ENCODE measurements around the gene SAMD4A.

DNA sequence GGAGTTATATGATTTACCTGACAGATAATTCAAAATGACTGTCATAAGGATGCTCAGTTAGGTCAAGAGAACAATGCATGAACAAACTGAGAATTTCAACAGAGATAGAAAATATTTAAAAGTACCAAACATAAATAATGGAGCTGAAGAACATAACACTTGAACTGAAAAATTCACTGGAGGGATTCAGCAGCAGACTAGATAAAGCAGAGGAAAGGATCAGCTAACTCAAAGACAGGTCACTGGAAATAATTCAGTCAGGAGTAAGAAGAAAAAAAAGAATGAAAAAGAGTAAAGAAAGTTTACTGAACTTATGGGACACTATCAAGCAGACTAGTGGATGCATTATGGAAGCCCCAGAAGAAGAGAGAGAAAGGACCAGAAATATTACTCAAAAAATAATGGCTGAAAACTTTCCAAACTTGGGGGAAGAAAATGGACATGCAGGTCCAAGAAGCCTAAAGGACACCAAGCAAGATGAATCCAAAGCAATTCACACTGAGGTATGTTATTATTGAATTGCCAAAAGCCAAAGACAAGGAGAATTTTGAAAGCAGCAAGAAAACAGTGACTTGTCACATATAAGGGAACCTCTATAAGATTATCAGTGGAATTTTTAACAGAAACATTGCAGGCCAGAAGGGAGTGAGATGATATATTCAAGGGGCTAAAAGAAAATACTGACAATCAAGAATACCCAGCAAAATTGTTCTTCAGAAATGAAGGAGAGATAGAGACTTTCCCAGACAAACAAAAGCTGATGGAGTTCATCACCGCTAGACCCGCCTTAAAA lies 257.0 kb downstream of the SAMD4A start:
- no peak for TF ChIP-seq POLR2AphosphoS5 (IDR thresholded peaks at IDR 0.05)
- TF ChIP-seq, protein P1, sequence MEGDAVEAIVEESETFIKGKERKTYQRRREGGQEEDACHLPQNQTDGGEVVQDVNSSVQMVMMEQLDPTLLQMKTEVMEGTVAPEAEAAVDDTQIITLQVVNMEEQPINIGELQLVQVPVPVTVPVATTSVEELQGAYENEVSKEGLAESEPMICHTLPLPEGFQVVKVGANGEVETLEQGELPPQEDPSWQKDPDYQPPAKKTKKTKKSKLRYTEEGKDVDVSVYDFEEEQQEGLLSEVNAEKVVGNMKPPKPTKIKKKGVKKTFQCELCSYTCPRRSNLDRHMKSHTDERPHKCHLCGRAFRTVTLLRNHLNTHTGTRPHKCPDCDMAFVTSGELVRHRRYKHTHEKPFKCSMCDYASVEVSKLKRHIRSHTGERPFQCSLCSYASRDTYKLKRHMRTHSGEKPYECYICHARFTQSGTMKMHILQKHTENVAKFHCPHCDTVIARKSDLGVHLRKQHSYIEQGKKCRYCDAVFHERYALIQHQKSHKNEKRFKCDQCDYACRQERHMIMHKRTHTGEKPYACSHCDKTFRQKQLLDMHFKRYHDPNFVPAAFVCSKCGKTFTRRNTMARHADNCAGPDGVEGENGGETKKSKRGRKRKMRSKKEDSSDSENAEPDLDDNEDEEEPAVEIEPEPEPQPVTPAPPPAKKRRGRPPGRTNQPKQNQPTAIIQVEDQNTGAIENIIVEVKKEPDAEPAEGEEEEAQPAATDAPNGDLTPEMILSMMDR (IDR thresholded peaks at IDR 0.05): no peak
- TF ChIP-seq EP300 (IDR thresholded peaks at IDR 0.05): no peak
- TF ChIP-seq POLR2A (IDR thresholded peaks at IDR 0.05): no peak

All from stomach (tissue), 4 donors.